ENCODE results near the gene KDELR3. TPM values are rescaled to one million over a fixed set of nuclear protein-coding genes. Genes with fewer than 3 reads are reported as not detected.

KDELR3 gene
- total and polyA plus RNA-seq, 12 donors: 3.7 to 18.0 (median 8.7) TPM

DNA sequence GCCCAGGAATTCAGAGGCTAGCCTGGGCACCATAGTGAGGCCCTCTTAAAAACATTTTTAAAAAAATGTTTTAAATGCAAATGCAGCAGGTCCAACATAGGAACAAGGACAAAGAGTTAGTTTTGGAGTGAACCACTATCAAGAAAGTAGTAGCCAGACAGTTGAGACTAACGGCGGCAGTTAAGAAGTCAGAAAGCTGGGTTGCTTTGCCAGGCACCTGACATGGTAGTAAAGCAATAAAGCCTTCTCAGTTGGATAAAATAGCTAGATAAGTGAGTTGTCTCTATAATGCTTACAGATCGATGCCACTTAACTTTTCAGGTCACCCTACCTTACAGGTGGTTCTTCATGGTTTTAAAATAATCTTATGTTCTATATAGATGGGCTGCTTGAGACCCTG is 55.1 kb downstream of the KDELR3 start:
- DNase-seq: no peak
- Histone ChIP-seq H3K9me3 (replicated peaks in 1 of 3) (no peaks in the 10 kb centered on the region), H3K36me3 (replicated peaks in 1 of 2) (no peaks in the 10 kb centered on the region), H3K27me3 (peaks cover 4% of the 10 kb centered on the region), H3K4me3 (no peak overlapping the region), H3K4me1 (replicated peaks in 1 of 2) (no peaks in the 10 kb centered on the region), H3K27ac (no peak overlapping the region)
- intact Hi-C loops (cut with DNase I): no loop called here
- 89 to 98% (median 96%) methylated on average over 3 of the region's 3 CpGs for WGBS, 4 donors
- TF ChIP-seq, protein P1, sequence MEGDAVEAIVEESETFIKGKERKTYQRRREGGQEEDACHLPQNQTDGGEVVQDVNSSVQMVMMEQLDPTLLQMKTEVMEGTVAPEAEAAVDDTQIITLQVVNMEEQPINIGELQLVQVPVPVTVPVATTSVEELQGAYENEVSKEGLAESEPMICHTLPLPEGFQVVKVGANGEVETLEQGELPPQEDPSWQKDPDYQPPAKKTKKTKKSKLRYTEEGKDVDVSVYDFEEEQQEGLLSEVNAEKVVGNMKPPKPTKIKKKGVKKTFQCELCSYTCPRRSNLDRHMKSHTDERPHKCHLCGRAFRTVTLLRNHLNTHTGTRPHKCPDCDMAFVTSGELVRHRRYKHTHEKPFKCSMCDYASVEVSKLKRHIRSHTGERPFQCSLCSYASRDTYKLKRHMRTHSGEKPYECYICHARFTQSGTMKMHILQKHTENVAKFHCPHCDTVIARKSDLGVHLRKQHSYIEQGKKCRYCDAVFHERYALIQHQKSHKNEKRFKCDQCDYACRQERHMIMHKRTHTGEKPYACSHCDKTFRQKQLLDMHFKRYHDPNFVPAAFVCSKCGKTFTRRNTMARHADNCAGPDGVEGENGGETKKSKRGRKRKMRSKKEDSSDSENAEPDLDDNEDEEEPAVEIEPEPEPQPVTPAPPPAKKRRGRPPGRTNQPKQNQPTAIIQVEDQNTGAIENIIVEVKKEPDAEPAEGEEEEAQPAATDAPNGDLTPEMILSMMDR (IDR thresholded peaks at IDR 0.05): no peak
- TF ChIP-seq POLR2A (IDR thresholded peaks at IDR 0.05): no peak

DNA sequence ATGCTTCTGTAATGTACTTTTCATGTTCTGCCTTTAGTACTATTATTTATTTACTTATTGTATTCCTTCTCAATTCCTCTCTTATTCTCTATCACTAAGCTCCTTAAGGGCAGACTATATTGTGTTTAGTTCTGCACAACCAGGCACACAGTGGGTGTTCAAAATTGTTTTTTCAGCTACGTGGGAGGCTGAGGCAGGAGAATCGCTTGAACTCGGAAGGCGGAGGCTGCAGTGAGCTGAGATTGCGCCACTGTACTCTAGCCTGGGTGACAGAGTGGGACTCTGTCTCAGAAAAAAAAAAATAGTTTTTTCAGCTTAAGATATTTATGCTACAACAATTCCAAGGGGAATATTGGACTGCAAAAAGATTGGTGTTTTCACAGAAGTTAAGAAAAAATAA is 55.6 kb downstream of the KDELR3 start:
- no peak overlapping the region for H3K4me3 ChIP-seq
- no peak for TF ChIP-seq POLR2A (IDR thresholded peaks at IDR 0.05)
- TF ChIP-seq, protein P1 (IDR thresholded peaks at IDR 0.05): no peak

DNA sequence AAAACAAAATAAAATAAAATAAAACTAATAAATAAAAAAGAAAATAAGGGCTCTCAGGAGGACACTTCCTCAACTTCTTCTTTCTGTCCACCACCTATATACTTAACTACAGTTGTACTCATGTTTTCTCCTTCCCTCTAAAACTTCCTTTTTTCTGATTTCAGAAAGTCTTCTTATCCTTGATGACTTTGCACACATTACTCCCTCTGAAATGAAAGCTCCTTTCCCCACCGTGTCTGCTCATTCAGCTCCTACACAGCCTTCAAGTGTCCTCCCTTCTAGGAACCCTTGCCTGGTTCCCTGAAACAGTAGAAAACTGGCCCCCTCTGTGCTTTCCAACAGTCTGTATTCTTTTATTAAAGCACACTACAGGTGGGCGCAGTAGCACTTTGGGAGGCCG is 56.5 kb downstream of the KDELR3 start:
- intact Hi-C loops (cut with DNase I): no loop called here
- Histone ChIP-seq H3K9me3 (replicated peaks in 1 of 3) (no peaks in the 10 kb centered on the region), H3K36me3 (replicated peaks in 1 of 2) (no peaks in the 10 kb centered on the region), H3K27me3 (peaks cover 4% of the 10 kb centered on the region), H3K27ac (no peak overlapping the region), H3K4me3 (no peak overlapping the region), H3K4me1 (replicated peaks in 1 of 2) (no peaks in the 10 kb centered on the region)
- DNase-seq: no peak
- TF ChIP-seq POLR2A (IDR thresholded peaks at IDR 0.05): no peak
- TF ChIP-seq, protein P1 (IDR thresholded peaks at IDR 0.05): no peak
- WGBS, 4 donors: 72 to 83% (median 78%) methylated on average over 3 of the region's 3 CpGs

More for the DNA sequence above, 55.6 kb downstream of the KDELR3 start:
- Histone ChIP-seq H3K4me1 (replicated peaks in 1 of 2) (no peaks in the 10 kb centered on the region), H3K9me3 (replicated peaks in 1 of 3) (no peaks in the 10 kb centered on the region), H3K36me3 (replicated peaks in 1 of 2) (no peaks in the 10 kb centered on the region), H3K27me3 (peaks cover 4% of the 10 kb centered on the region), H3K27ac (no peak overlapping the region)
- intact Hi-C loops (cut with DNase I): no loop called here
- 87 to 98% (median 95%) methylated on average over 5 of the region's 5 CpGs for WGBS, 4 donors
- DNase-seq: no peak

DNA sequence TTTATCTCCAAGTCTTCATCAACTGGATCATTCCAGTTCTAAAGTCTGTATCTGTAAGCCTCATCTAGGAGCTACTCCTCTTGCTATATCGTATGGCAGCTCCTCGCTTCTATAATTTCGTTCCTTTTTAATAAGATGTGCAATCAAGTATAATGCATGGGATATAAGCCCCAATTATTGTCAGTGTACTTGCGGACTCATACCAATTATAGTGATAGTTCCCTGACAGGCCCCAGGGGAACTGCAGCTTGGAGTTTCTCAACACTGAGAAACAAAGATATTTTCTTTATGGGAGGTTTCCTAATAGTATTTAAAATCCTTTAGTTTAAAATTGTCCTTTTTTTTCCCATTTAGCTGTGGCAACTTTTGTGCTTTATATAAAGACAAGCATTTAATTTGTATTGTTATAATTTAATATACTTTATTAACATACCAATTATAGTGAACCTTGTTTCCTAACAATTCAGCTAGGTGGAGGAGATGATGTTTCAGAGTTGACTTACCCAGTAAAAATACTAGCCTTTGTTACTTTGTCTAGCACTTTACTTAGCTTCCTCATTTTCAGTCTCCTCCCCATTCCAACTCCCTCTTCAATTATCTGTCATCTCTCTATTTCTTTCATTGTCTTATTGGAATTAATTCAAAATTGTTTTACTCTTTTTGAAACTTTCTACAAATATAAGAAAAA is 63.5 kb downstream of the KDELR3 start:
- intact Hi-C loops (cut with DNase I): no loop called here
- no peak overlapping the region for H3K4me3 ChIP-seq
- no peak for TF ChIP-seq POLR2A (IDR thresholded peaks at IDR 0.05)
- TF ChIP-seq, protein P1 (IDR thresholded peaks at IDR 0.05): no peak
- H3K9me3 ChIP-seq (replicated peaks in 1 of 3): no peaks in the 10 kb centered on the region
- H3K4me1 ChIP-seq (replicated peaks in 1 of 2): no peaks in the 10 kb centered on the region
- 84 to 92% (median 88%) methylated on average over 4 of the region's 4 CpGs for WGBS, 4 donors
- no peak for DNase-seq
- no peaks in the 10 kb centered on the region for H3K27me3 ChIP-seq
- no peak overlapping the region for H3K27ac ChIP-seq
- H3K36me3 ChIP-seq (replicated peaks in 1 of 2): no peaks in the 10 kb centered on the region

Other genes with a start within 250 kb of the KDELR3 start
- 100 to 1,000 TPM in 1 of 9 donors, 10 to 100 TPM in 7, 1 to 10 TPM in 1; 7.1 to 107 (median 48.2) TPM for gene TMEM184B, start 195.1 kb upstream of the KDELR3 start, total RNA-seq
- gene TMEM184B, start 195.1 kb upstream of the KDELR3 start, polyA plus RNA-seq: 10 to 100 TPM; 17.4 to 27.1 (median 23.1) TPM
- gene CSNK1E, start 150.7 kb upstream of the KDELR3 start, total RNA-seq: 100 to 1,000 TPM in 1 of 9 donors, 10 to 100 TPM in 8; 28.4 to 112 (median 67.3) TPM
- 100 to 1,000 TPM in 1 of 3 donors, 10 to 100 TPM in 2; 49.1 to 142 (median 85.2) TPM for gene CSNK1E, start 150.7 kb upstream of the KDELR3 start, polyA plus RNA-seq
- gene KCNJ4, start 12.9 kb upstream of the KDELR3 start, total RNA-seq: under 1 TPM in 4 of 9 donors, not detected in 5; 0.20 to 0.38 (median 0.31) TPM
- under 1 TPM; 0.07 to 0.56 (median 0.27) TPM for gene KCNJ4, start 12.9 kb upstream of the KDELR3 start, polyA plus RNA-seq
- gene DDX17, start 38.2 kb downstream of the KDELR3 start, total RNA-seq: 100 to 1,000 TPM; 218 to 668 (median 453) TPM
- 100 to 1,000 TPM; 184 to 342 (median 203) TPM for gene DDX17, start 38.2 kb downstream of the KDELR3 start, polyA plus RNA-seq
- gene DMC1, start 102.1 kb downstream of the KDELR3 start, total RNA-seq: 10 to 100 TPM in 1 of 9 donors, 1 to 10 TPM in 1, under 1 TPM in 5, not detected in 2; 0.11 to 28.9 (median 0.83) TPM
- under 1 TPM; 0.08 to 0.22 (median 0.13) TPM for gene DMC1, start 102.1 kb downstream of the KDELR3 start, polyA plus RNA-seq
- 1 to 10 TPM in 3 of 9 donors, under 1 TPM in 6; 0.43 to 2.3 (median 0.83) TPM for gene FAM227A, start 188.3 kb downstream of the KDELR3 start, total RNA-seq
- gene FAM227A, start 188.3 kb downstream of the KDELR3 start, polyA plus RNA-seq: 1 to 10 TPM in 2 of 3 donors, under 1 TPM in 1; 0.55 to 7.3 (median 1.2) TPM
- 10 to 100 TPM; 23.8 to 60.9 (median 42.9) TPM for gene CBY1, start 188.5 kb downstream of the KDELR3 start, total RNA-seq
- gene CBY1, start 188.5 kb downstream of the KDELR3 start, polyA plus RNA-seq: 10 to 100 TPM; 61.9 to 96.0 (median 71.2) TPM
- 10 to 100 TPM; 20.8 to 82.2 (median 63.0) TPM for gene TOMM22, start 213.9 kb downstream of the KDELR3 start, total RNA-seq
- 10 to 100 TPM; 16.9 to 86.3 (median 18.3) TPM for gene TOMM22, start 213.9 kb downstream of the KDELR3 start, polyA plus RNA-seq
- gene JOSD1, start 232.8 kb downstream of the KDELR3 start, total RNA-seq: 10 to 100 TPM; 30.5 to 93.4 (median 46.1) TPM
- 10 to 100 TPM; 14.3 to 27.2 (median 18.1) TPM for gene JOSD1, start 232.8 kb downstream of the KDELR3 start, polyA plus RNA-seq
- gene GTPBP1, start 237.8 kb downstream of the KDELR3 start, total RNA-seq: 10 to 100 TPM; 21.0 to 56.9 (median 42.3) TPM
- gene GTPBP1, start 237.8 kb downstream of the KDELR3 start, polyA plus RNA-seq: 10 to 100 TPM; 14.0 to 33.7 (median 31.9) TPM